SKM-1 treated with dmso at 0.1 percent for 144 hours (cell line): ENCODE measurements around the gene NT5DC4.

Experiments
- DNase-seq: peaks from one replicate; lab custom pipeline; 2025; ENCODE audit not compliant: unreplicated experiment; lab: John Stamatoyannopoulos, UW

NT5DC4 gene

GRCh38 chr2:112783187-112783714, 62.4 kb downstream of the NT5DC4 start:
- DNase-seq: no peak

- no peak for DNase-seq
Measured at GRCh38 chr2:112784199-112785189, 63.7 kb downstream of the NT5DC4 start, which contains the start of gene IL1A. Gene IL1A, minus strand, starts transcription at chr2:112784493. Its CDS starts 723 bp downstream, at chr2:112783770.

GRCh38 chr2:112787294-112787693, 66.5 kb downstream of the NT5DC4 start:
- DNase-seq: no peak

GRCh38 chr2:112787729-112788393, 67.0 kb downstream of the NT5DC4 start:
- peak; percentile 91 for DNase-seq

DNA sequence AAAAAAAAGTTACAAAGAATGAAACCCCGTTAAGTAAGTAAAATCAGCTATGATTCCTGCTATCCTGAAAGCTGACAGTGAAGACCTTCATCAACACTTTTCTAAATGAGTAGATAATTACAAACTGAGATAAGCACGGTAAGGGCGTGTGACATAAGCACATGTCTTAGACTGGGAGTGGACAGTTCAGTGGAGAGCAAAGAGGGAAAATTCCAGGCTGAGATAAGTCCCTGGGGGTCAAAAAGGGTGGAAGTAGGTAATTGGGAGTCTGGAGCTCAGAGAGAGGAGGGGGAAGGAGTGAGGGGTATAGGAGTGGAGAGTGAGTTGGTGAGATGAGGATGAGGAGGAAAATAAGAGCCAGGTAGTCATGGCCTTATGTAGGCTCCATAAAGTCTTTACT, 67.8 kb downstream of the NT5DC4 start:
- no peak for DNase-seq
